ENCODE results near the gene POT1. TPM values are rescaled to one million over a fixed set of nuclear protein-coding genes. Genes with fewer than 3 reads are reported as not detected.

Gene POT1
- total and polyA plus RNA-seq, 10 donors, result 9.4 to 37.0 (median 25.4) TPM

GRCh38 chr7:124801330-124801895, 128.2 kb downstream of the POT1 start:
- TF ChIP-seq POLR2A (IDR thresholded peaks at IDR 0.05) (no peak), POLR2AphosphoS5 (IDR thresholded peaks at IDR 0.05) (no peak)
- TF ChIP-seq, protein P1, sequence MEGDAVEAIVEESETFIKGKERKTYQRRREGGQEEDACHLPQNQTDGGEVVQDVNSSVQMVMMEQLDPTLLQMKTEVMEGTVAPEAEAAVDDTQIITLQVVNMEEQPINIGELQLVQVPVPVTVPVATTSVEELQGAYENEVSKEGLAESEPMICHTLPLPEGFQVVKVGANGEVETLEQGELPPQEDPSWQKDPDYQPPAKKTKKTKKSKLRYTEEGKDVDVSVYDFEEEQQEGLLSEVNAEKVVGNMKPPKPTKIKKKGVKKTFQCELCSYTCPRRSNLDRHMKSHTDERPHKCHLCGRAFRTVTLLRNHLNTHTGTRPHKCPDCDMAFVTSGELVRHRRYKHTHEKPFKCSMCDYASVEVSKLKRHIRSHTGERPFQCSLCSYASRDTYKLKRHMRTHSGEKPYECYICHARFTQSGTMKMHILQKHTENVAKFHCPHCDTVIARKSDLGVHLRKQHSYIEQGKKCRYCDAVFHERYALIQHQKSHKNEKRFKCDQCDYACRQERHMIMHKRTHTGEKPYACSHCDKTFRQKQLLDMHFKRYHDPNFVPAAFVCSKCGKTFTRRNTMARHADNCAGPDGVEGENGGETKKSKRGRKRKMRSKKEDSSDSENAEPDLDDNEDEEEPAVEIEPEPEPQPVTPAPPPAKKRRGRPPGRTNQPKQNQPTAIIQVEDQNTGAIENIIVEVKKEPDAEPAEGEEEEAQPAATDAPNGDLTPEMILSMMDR (IDR thresholded peaks at IDR 0.05 in 8 of 11, conservative IDR thresholded peaks at IDR 0.05 in 3 of 11), result no peak

DNA sequence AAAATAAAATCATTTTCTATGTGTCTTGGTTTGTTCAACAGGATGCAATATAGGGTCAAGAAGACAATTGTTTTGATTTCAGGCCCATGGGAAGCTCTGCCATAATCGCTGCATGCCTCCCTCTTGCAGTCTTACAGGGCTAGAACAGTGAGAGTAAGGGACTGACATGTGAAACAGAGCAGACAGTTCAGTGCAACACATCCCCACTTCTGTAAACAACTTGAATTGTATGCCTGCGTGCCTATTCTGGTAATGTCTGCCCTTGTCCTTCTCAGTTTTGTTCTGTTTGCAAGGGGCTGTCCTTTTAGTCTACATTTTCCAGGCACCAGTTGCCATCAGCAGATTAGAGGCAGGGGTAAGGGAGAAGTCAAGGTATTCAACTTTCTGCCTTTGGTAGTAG, 129.2 kb downstream of the POT1 start:
- H3K36me3 ChIP-seq, result no peaks in the 10 kb centered on the region
- intact Hi-C loops (cut with DNase I; ENCODE audit: low total_unique reads), result no loop called here
- no peak for DNase-seq
- H3K4me3 ChIP-seq, result no peak overlapping the region
- peaks cover 0 to 15% (median 0%) of the 10 kb centered on the region in 8 donors for H3K9me3 ChIP-seq
- 48 to 74% (median 68%) methylated on average over 2 of the region's 2 CpGs for WGBS, 5 donors
- no peak for TF ChIP-seq POLR2A (IDR thresholded peaks at IDR 0.05)
- no peak for TF ChIP-seq POLR2AphosphoS5 (IDR thresholded peaks at IDR 0.05)
- TF ChIP-seq, protein P1 (IDR thresholded peaks at IDR 0.05 in 8 of 11, conservative IDR thresholded peaks at IDR 0.05 in 3 of 11), result no peak
- H3K27ac ChIP-seq, result no peak overlapping the region
- H3K4me1 ChIP-seq, result no peaks in the 10 kb centered on the region
- no peaks in the 10 kb centered on the region for H3K27me3 ChIP-seq (replicated peaks in 1 of 7)

More at GRCh38 chr7:124801330-124801895, 128.2 kb downstream of the POT1 start:
- Histone ChIP-seq H3K36me3 (no peaks in the 10 kb centered on the region), H3K27ac (no peak overlapping the region), H3K4me1 (no peaks in the 10 kb centered on the region), H3K4me3 (no peak overlapping the region), H3K27me3 (replicated peaks in 1 of 7) (no peaks in the 10 kb centered on the region), H3K9me3 (peaks cover 0 to 5% (median 0%) of the 10 kb centered on the region in 8 donors)
- intact Hi-C loops (cut with DNase I; ENCODE audit: low total_unique reads), result no loop called here
- WGBS, 5 donors, result 84 to 92% (median 89%) methylated on average over 1 of the region's 1 CpG
- no peak for DNase-seq

DNA sequence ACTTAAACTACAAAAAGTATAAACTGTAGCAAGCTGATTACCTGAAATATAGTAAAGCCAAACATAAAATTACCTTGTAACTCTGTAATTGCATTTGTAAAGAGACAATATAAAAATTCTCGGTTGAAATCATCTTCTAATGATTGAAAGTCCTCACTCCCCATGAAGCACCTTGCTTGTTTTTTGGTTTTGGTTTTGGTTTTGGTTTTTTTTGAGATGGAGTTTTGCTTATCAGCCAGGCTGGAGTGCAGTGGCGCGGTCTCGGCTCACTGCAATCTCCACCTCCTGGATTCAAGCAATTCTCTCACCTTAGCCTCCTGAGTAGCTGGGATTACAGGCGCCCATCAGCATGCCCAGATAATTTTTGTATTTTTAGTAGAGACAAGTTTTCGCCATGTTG, 130.2 kb downstream of the POT1 start:
- peaks cover 0 to 16% (median 0%) of the 10 kb centered on the region in 8 donors for H3K9me3 ChIP-seq
- H3K27ac ChIP-seq, result no peak overlapping the region
- H3K36me3 ChIP-seq, result no peaks in the 10 kb centered on the region
- no peaks in the 10 kb centered on the region for H3K4me1 ChIP-seq
- no peak for TF ChIP-seq POLR2AphosphoS5 (IDR thresholded peaks at IDR 0.05)
- TF ChIP-seq, protein P1 (IDR thresholded peaks at IDR 0.05 in 8 of 11, conservative IDR thresholded peaks at IDR 0.05 in 3 of 11), result no peak
- TF ChIP-seq POLR2A (IDR thresholded peaks at IDR 0.05), result no peak
- intact Hi-C loops (cut with DNase I; ENCODE audit: low total_unique reads), result no loop called here
- H3K27me3 ChIP-seq (replicated peaks in 1 of 7), result no peaks in the 10 kb centered on the region
- H3K4me3 ChIP-seq, result no peak overlapping the region
- WGBS, 5 donors, result 87 to 96% (median 90%) methylated on average over 6 of the region's 6 CpGs
- no peak for DNase-seq

DNA sequence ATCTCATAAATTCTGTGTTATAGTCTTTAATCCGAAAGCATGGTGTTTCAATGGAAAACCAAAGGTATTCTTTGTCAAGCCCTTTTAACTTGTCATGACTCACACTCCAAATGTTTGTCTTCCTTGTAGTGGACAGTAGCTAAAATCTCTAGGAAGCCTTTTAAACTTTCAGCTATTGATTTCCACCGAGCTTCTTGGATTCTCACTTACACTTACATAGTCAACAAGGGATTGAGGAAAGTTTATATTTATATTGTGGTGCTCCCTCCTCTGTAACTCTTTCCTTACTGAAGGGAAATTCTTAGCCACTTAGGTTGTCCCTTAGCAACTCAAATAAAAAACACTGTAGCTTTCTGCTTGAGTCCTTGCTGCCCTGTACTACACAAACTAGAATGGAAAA, 132.9 kb downstream of the POT1 start:
- H3K27ac ChIP-seq, result no peak overlapping the region
- TF ChIP-seq POLR2A (IDR thresholded peaks at IDR 0.05) (no peak), POLR2AphosphoS5 (IDR thresholded peaks at IDR 0.05) (no peak)
- TF ChIP-seq, protein P1 (IDR thresholded peaks at IDR 0.05 in 8 of 11, conservative IDR thresholded peaks at IDR 0.05 in 3 of 11), result no peak
- WGBS, 5 donors, result 76 to 92% (median 80%) methylated on average over 2 of the region's 2 CpGs
- peaks cover 0 to 4% (median 0%) of the 10 kb centered on the region in 7 donors for H3K27me3 ChIP-seq (replicated peaks in 1 of 7)
- intact Hi-C loops (cut with DNase I; ENCODE audit: low total_unique reads), result no loop called here
- H3K4me1 ChIP-seq, result no peaks in the 10 kb centered on the region
- no peaks in the 10 kb centered on the region for H3K36me3 ChIP-seq
- H3K9me3 ChIP-seq, result peaks cover 0 to 16% (median 0%) of the 10 kb centered on the region in 8 donors
- DNase-seq, result no peak
- no peak overlapping the region for H3K4me3 ChIP-seq

Measured in spleen (tissue), 11 donors.